Loucy (cell line): ENCODE results near the gene XXYLT1.

Experiments used
- H2AFZ ChIP-seq: fragments of 200-600 bp; sonication (generic); 2 replicates; pipeline ENCODE4 v1.6.0; 2016; ENCODE audit warnings: antibody characterized with exemption, mild to moderate bottlenecking, low read length, moderate library complexity
- H3F3A ChIP-seq: fragments of 200-600 bp; 2 replicates; pipeline ENCODE4 v1.6.0; 2016; ENCODE audit warnings: antibody characterized with exemption, low read depth, mild to moderate bottlenecking
- H3K27me3 ChIP-seq: fragments of 200-600 bp; sonication (generic); 2 replicates; pipeline ENCODE4 v1.6.1; 2014; ENCODE audit warnings: low read length, mild to moderate bottlenecking; ENCODE audit not compliant: insufficient read depth, poor library complexity, severe bottlenecking
- H3K36me3 ChIP-seq: fragments of 200-600 bp; sonication (generic); 2 replicates; pipeline ENCODE4 v1.6.1; 2016; ENCODE audit warnings: low read length; ENCODE audit not compliant: insufficient read depth
- H3K4me1 ChIP-seq: fragments of 200-600 bp; sonication (generic); 2 replicates; pipeline ENCODE4 v1.5.1; 2014; ENCODE audit warnings: low read length, mild to moderate bottlenecking; ENCODE audit not compliant: insufficient read depth, poor library complexity, severe bottlenecking
- H3K4me2 ChIP-seq: fragments of 200-600 bp; sonication (generic); 2 replicates; pipeline ENCODE4 v1.6.0; 2014; ENCODE audit warnings: antibody characterized with exemption, low read length, low read depth, mild to moderate bottlenecking; ENCODE audit not compliant: poor library complexity, severe bottlenecking
- H3K4me3 ChIP-seq: fragments of 200-600 bp; sonication (generic); 2 replicates; pipeline ENCODE4 v1.5.1; 2014; ENCODE audit warnings: low read length, mild to moderate bottlenecking, mixed read lengths; ENCODE audit not compliant: poor library complexity, severe bottlenecking
- H3K79me2 ChIP-seq: fragments of 200-600 bp; sonication (generic); 2 replicates; pipeline ENCODE4 v1.6.1; 2014; ENCODE audit warnings: low read length; ENCODE audit not compliant: insufficient read depth
- H3K9ac ChIP-seq: fragments of 200-600 bp; sonication (generic); 2 replicates; pipeline ENCODE4 v1.6.0; 2014; ENCODE audit warnings: mild to moderate bottlenecking, low read depth, low read length, moderate library complexity; ENCODE audit not compliant: poor library complexity, severe bottlenecking
- H3K9me2 ChIP-seq: fragments of 200-600 bp; sonication (generic); replicated peaks from 2 replicates; pipeline ENCODE4 v1.6.1; 2016; ENCODE audit warnings: low read depth, low read length, mixed read lengths
- H3K9me3 ChIP-seq: fragments of 200-600 bp; sonication (generic); 2 replicates; pipeline ENCODE4 v1.6.1; 2014; ENCODE audit warnings: mild to moderate bottlenecking, antibody characterized with exemption, low read length, low read depth; ENCODE audit not compliant: insufficient read depth
- H4K20me1 ChIP-seq: fragments of 200-600 bp; sonication (generic); 2 replicates; pipeline ENCODE4 v1.6.0; 2014; ENCODE audit warnings: antibody characterized with exemption, low read length, mild to moderate bottlenecking; ENCODE audit not compliant: insufficient read depth, poor library complexity, severe bottlenecking
- CTCF ChIP-seq: fragments of 200-600 bp; sonication (generic); conservative IDR thresholded peaks from 2 replicates; pipeline ENCODE4 v1.5.1; 2014; ENCODE audit warnings: mild to moderate bottlenecking, antibody characterized with exemption, low read length
- EZH2phosphoT487 ChIP-seq: fragments of 200-600 bp; IDR thresholded peaks from 2 replicates; pipeline ENCODE4 v1.6.1; 2018; ENCODE audit warnings: antibody characterized with exemption, mild to moderate bottlenecking, moderate library complexity, borderline replicate concordance

Gene XXYLT1

GRCh38 chr3:195258449-195259153, 12.4 kb downstream of the XXYLT1 start:
- Histone ChIP-seq H3K4me3 (peak overlapping the region; percentile 68), H3K27me3 (no peaks in the 10 kb centered on the region), H3K9ac (peak overlapping the region; percentile 91), H3K36me3 (no peaks in the 10 kb centered on the region), H3K9me3 (no peaks in the 10 kb centered on the region), H3K4me1 (peaks cover 61% of the 10 kb centered on the region), H3F3A (no peaks in the 10 kb centered on the region), H2AFZ (no peak overlapping the region), H4K20me1 (no peaks in the 10 kb centered on the region), H3K4me2 (peak overlapping the region; percentile 88), H3K79me2 (peaks cover 90% of the 10 kb centered on the region), H3K9me2 (no peaks in the 10 kb centered on the region)
- TF ChIP-seq CTCF: no peak
- no peak for TF ChIP-seq EZH2phosphoT487

- no peak for TF ChIP-seq EZH2phosphoT487
- no peak for TF ChIP-seq CTCF
- no peaks in the 10 kb centered on the region for H3K36me3 ChIP-seq
- H3K9me3 ChIP-seq: no peaks in the 10 kb centered on the region
- H3K4me3 ChIP-seq: peak overlapping the region; percentile 68
- H3K4me2 ChIP-seq: peak overlapping the region; percentile 88
- no peaks in the 10 kb centered on the region for H4K20me1 ChIP-seq
- H2AFZ ChIP-seq: no peak overlapping the region
- H3K9me2 ChIP-seq: no peaks in the 10 kb centered on the region
- H3K4me1 ChIP-seq: peaks cover 59% of the 10 kb centered on the region
- peak overlapping the region; percentile 91 for H3K9ac ChIP-seq
- H3K79me2 ChIP-seq: peaks cover 90% of the 10 kb centered on the region
- no peaks in the 10 kb centered on the region for H3K27me3 ChIP-seq
- no peaks in the 10 kb centered on the region for H3F3A ChIP-seq
These were observed 13.2 kb downstream of the XXYLT1 start for GRCh38 chr3:195257454-195258448.

- H3K4me1 ChIP-seq: peaks cover 61% of the 10 kb centered on the region
- no peaks in the 10 kb centered on the region for H4K20me1 ChIP-seq
- H3K79me2 ChIP-seq: peaks cover 90% of the 10 kb centered on the region
These were observed 14.1 kb downstream of the XXYLT1 start for GRCh38 chr3:195256639-195257453.

More at GRCh38 chr3:195256639-195257453, 14.1 kb downstream of the XXYLT1 start:
- Histone ChIP-seq H3K4me2 (peak overlapping the region; percentile 88), H3K9me2 (no peaks in the 10 kb centered on the region), H3K27me3 (no peaks in the 10 kb centered on the region), H3K9me3 (no peaks in the 10 kb centered on the region), H3K4me3 (no peak overlapping the region), H3K36me3 (no peaks in the 10 kb centered on the region), H3K9ac (peak overlapping the region; percentile 91), H3F3A (no peaks in the 10 kb centered on the region), H2AFZ (no peak overlapping the region)
- TF ChIP-seq CTCF: no peak
- TF ChIP-seq EZH2phosphoT487: no peak
